Peyer's patch (tissue), 4 donors: ENCODE measurements around the gene MMP24. TPM values are rescaled to one million over a fixed set of nuclear protein-coding genes. Genes with fewer than 3 reads are reported as not detected.

Experiments used
- DNase-seq, 3 donors: peaks; one replicate each; pipeline ENCODE4 v3.0.0-alpha.2; 2017 to 2019
- H3K27ac ChIP-seq, 4 donors: fragments of 200-600 bp; sonication (generic); one replicate each; pipeline ENCODE4 v1.5.1; 2016 to 2019
- H3K27me3 ChIP-seq, 2 donors: fragments of 200-600 bp; sonication (generic); one replicate each; pipeline ENCODE4 v1.5.1; 2019
- H3K36me3 ChIP-seq, 3 donors: fragments of 200-600 bp; sonication (generic); one replicate each; pipeline ENCODE4 v1.5.1; 2016 to 2019
- H3K4me1 ChIP-seq, 4 donors: fragments of 200-600 bp; sonication (generic); one replicate each; pipeline ENCODE4 v1.5.1; 2016 to 2019
- H3K4me3 ChIP-seq, 4 donors: fragments of 200-600 bp; sonication (generic); 1 replicate in 3 of 4; 2 replicates in 1 of 4; pipeline ENCODE4 v1.5.1; 2016 to 2019; ENCODE audit warnings: mild to moderate bottlenecking in 1 of 4
- H3K9me3 ChIP-seq, 4 donors: fragments of 200-600 bp; sonication (generic); one replicate each; pipeline ENCODE4 v1.5.1; 2016 to 2019; ENCODE audit warnings: mild to moderate bottlenecking in 1 of 4
- CTCF ChIP-seq, 6 experiments: fragments of 450-650 bp in 4 of 6; fragments of 200-600 bp in 2 of 6; sonication (generic) in 1 of 6; IDR thresholded peaks; one replicate each; pipeline ENCODE4 v1.5.1; 2017 to 2019; ENCODE audit warnings: antibody characterized with exemption in 6 of 6, mild to moderate bottlenecking in 3 of 6, moderate library complexity in 1 of 6
- POLR2A ChIP-seq, 2 donors: fragments of 450-650 bp; IDR thresholded peaks; one replicate each; pipeline ENCODE4 v1.5.1; 2017; ENCODE audit warnings: antibody characterized with exemption in 2 of 2, mild to moderate bottlenecking in 2 of 2, moderate library complexity in 2 of 2
- total RNA-seq, 4 donors: library from RNA; depleted of rRNA; stranded (reverse); fragments of >200 nt; gene quantifications; one replicate each; pipeline ENCODE4 v1.1.0, GENCODE V29; 2016

MMP24 gene
- total RNA-seq, 4 donors from 2014 or later: 0.70 to 2.7 (median 1.3) TPM; not detected in 1

DNA sequence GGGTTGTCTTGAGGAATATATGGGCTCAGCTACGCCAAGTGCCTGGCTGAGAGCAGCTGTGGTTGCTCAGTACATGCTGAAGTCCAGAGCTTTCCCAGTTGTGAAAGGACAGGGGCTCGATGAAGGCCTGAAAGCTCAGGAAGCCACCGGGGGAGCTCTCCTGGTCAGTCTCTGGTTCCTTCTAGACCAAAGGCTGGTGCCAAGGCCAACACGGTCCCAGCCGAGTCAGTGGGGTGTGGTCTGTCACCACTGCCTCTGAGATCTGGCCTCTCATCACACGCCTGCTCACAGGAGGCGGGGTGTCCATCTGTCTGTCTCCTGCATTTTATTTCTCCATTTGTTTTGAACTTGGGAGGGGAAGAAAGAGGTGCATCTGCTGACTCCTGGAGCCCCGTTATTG is 70.7 kb downstream of the MMP24 start:
- DNase-seq: no peak
- Histone ChIP-seq H3K4me3 (no peak overlapping the region), H3K4me1 (no peaks in the 10 kb centered on the region)

GRCh38 chr20:35297740-35298139 is 71.2 kb downstream of the MMP24 start:
- Histone ChIP-seq H3K36me3 (no peaks in the 10 kb centered on the region), H3K4me3 (no peak overlapping the region), H3K27ac (no peak overlapping the region), H3K4me1 (no peaks in the 10 kb centered on the region), H3K9me3 (no peaks in the 10 kb centered on the region), H3K27me3 (no peaks in the 10 kb centered on the region)
- no peak for DNase-seq
- no peak for TF ChIP-seq POLR2A (IDR thresholded peaks at IDR 0.05)
- TF ChIP-seq CTCF (IDR thresholded peaks at IDR 0.05): no peak

More for the DNA sequence above, 70.7 kb downstream of the MMP24 start:
- TF ChIP-seq CTCF (IDR thresholded peaks at IDR 0.05) (no peak), POLR2A (IDR thresholded peaks at IDR 0.05) (no peak)
- H3K27ac ChIP-seq: no peak overlapping the region
- H3K9me3 ChIP-seq: no peaks in the 10 kb centered on the region
- no peaks in the 10 kb centered on the region for H3K27me3 ChIP-seq
- H3K36me3 ChIP-seq: no peaks in the 10 kb centered on the region

DNA sequence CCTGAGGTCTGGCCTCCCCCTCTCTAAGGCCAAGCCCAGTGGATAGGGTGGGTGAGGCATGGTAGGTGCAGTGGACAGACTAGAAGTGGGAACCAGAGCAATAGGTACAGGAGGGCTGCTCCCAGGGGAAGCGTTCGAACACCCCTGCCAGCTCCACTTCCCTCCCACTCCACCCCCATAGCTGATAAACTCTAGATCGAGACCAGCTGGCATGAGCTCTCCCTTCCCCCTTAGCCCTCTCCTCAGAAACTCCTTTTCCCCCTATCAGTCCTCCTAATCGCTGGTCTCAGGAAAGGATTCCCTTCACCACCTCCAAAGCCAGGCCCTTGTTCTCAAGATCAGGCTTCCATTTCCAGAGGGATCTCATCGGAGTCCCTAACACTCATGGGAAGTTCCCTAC is 71.8 kb downstream of the MMP24 start:
- Histone ChIP-seq H3K36me3 (no peaks in the 10 kb centered on the region), H3K4me3 (no peak overlapping the region), H3K9me3 (no peaks in the 10 kb centered on the region), H3K27ac (no peak overlapping the region), H3K4me1 (no peaks in the 10 kb centered on the region), H3K27me3 (no peaks in the 10 kb centered on the region)
- no peak for DNase-seq
- TF ChIP-seq CTCF (IDR thresholded peaks at IDR 0.05) (no peak), POLR2A (IDR thresholded peaks at IDR 0.05) (no peak)

GRCh38 chr20:35299780-35300179 is 73.3 kb downstream of the MMP24 start:
- H3K27ac ChIP-seq: no peak overlapping the region
- H3K9me3 ChIP-seq: no peaks in the 10 kb centered on the region
- no peak for DNase-seq
- TF ChIP-seq POLR2A (IDR thresholded peaks at IDR 0.05) (no peak), CTCF (IDR thresholded peaks at IDR 0.05) (no peak)
- peaks cover 0 to 10% (median 0%) of the 10 kb centered on the region in 4 donors for H3K4me1 ChIP-seq
- H3K36me3 ChIP-seq: no peaks in the 10 kb centered on the region
- H3K27me3 ChIP-seq: no peaks in the 10 kb centered on the region
- no peak overlapping the region for H3K4me3 ChIP-seq

- TF ChIP-seq CTCF (IDR thresholded peaks at IDR 0.05) (no peak), POLR2A (IDR thresholded peaks at IDR 0.05) (no peak)
- Histone ChIP-seq H3K4me3 (no peak overlapping the region), H3K27me3 (no peaks in the 10 kb centered on the region), H3K4me1 (peaks cover 0 to 18% (median 0%) of the 10 kb centered on the region in 4 donors), H3K9me3 (no peaks in the 10 kb centered on the region), H3K36me3 (no peaks in the 10 kb centered on the region), H3K27ac (no peak overlapping the region)
- no peak for DNase-seq
These were observed 74.2 kb downstream of the MMP24 start for GRCh38 chr20:35300469-35301262.
